ENCODE results near the gene CRMP1.
"Not testable (repeated sequence)": the region's sequence is repeated elsewhere in the genome, so short reads cannot be mapped to it uniquely, and the experiment has no call there.

Gene CRMP1

DNA sequence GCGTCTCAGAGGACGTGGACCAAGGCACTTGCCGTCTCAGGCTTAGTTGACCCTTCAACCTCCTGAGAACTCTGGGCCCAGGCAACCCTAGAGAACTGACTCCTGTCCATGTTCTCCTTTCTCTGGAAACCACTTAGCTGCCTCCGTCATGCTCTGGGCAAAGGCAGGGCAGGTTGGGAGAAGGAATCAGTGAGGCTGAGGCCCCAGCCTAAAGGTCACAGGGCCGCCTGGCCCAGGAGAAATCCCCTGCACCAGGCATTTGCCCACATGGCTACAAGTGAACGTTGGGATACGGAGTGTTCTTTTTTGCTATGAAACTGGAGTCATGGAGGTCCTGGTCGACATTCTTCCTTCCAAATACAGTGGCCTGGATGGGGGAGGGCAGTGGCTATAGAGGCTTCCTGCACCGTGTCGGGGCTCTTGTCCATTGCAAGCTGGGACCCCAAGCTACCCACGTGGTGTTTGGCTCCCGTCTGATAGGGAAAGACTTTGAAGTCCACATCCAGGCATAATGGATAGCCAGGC is 76.0 kb downstream of the CRMP1 start:
- no peak for DNase-seq

DNA sequence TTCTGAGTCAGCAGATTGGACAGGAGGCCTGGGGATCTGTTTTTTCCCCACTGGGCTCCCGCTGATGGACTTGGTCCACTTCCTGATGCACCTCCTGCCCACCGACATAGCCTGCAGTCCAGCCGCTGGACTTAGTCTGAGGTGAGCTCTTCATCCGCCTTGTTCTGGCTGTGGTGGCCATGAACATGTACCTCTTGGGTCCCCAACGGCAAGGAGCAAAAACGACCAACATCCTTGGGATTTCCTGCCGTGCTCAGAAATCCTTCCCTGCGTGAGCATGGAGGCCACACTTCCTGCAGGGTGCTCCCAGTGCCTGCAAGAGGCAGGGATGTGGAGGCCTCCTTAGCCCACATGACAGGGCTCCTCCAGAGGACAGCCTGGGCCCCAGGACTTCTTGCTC is 76.8 kb downstream of the CRMP1 start:
- DNase-seq = no peak

DNA sequence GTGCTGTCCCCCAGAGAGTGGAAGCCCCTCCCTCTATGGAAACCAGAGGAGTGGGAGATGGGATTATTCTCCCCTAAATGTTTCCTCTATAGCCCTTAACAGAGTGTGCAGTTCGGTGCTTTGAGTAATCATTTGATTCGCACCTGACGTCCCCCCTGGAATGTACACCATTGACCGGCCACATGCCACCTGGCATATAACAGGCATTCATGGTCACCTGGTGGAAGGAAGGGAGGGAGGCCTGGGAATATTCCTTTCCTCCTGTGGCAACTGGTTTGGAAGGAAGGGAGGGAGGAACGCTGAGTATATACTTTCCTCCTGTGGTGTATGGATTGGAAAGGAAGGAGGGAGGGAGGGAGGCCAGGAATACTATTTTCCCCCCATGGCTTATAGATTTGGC is 77.2 kb downstream of the CRMP1 start:
- no peak for DNase-seq

DNA sequence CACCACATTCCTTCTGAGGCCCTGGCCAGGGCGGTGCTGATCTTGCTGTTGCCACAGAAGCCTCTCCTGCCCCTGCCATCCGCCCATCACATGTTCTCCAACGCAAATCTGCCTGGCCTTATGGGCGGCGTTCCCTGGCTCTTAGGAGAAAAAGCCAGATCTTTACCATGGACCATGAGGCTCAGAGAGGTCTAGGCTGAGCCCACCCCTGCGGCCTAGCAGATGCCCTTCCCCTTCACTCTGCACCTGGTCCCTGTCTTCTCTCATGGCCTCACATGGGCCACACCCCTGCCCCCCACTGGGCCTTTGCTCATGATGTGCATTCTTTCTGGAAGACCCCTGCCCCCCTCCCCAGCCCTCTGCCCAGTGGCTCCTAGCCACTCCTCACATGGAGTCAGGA is 78.5 kb downstream of the CRMP1 start:
- DNase-seq = no peak

DNA sequence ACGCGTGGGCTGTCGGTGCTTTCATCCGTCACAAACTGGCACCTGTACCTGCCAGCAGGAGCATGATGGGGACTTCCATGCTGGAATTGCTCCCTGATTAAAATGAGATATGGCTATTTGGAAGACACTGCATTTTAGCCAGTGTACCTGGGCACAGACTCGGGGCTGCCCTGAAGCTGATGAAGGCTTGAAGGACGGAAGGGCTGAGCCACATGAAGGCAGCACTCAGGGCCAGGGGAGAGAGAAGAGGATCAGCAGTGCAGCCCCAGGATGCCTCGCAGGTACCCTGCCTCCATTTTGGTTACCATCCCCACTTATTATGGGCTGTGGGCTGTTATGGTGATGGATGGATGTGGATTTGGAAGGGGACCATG is 79.0 kb downstream of the CRMP1 start:
- DNase-seq = no peak

DNA sequence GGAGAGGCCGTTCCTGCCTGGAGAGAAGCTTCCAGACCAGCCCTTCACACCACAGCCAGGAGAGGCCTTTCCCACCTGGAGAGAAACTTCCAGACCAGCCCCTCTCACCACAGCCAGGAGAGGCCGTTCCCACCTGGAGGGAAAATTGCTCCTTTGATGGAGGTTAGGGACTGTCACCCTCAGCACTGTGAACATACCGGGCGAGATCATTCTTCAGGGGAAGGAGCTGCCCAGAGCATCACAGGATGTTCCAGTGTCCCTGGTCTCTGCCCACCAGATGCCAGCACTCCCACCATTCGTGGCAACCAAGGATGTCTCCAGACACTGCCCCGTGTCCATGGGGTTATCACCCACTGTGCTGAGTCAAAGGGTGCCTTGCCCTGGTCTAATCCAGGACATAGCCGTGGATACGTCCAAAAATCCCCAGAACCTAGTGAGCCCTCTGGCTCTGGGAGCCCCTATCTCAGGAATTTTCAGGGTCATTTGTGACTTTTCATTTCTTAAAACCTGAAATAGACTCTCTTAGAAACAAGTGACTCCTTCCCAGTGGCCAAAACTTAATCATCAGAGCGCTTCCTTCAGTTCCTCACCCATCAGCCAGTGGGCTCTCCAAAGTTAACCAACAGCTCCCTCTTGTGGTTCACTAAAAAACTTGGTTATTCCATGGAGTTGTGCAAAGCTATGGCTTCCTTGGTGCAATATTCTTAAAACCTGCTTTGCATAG is 80.2 kb downstream of the CRMP1 start:
- DNase-seq = no peak

DNA sequence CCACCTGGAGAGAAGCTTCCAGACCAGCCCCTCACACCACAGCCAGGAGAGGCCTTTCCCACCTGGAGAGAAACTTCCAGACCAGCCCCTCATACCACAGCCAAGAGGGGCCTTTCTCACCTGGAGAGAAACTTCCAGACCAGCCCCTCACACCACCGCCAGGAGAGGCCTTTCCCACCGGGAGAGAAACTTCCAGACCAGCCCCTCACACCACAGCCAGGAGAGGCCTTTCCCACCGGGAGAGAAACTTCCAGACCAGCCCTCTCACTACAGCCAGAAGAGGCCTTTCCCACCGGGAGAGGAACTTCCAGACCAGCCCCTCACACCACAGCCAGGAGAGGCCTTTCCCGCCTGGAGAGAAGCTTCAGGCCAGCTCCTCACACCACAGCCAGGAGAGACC is 80.8 kb downstream of the CRMP1 start:
- not testable (repeated sequence) for DNase-seq

DNA sequence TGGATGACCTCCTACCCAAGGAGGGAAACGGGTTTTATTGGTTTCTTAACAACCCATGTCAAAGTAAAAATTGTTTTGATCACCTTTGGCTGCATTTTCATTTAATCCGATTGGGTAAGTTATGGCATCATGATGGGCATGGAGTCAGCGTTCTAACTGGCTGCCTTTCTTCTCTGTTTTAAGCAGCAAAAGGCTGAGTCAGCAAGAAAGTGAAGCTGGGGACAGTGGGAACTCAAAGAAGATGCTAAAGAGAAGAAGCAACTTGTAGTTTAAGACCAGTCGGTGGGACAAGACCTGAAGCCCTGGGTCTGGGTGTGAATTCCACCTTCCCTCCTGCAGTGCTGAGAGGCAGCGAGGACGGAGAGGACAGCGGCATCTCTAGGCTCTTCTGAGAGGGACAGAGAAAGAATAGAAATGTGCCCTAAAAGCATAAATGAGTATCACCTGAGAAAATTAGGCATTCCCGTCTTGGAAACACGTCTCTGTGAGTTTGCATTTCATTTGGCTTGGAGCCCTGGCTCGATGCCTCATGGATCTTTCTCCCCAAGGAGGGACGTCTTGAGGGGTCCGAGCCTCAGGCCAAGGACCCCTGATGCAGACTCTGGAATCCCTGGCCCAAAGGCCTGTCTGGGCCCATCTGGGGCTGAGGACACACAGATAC is 82.0 kb downstream of the CRMP1 start:
- DNase-seq = no peak

DNA sequence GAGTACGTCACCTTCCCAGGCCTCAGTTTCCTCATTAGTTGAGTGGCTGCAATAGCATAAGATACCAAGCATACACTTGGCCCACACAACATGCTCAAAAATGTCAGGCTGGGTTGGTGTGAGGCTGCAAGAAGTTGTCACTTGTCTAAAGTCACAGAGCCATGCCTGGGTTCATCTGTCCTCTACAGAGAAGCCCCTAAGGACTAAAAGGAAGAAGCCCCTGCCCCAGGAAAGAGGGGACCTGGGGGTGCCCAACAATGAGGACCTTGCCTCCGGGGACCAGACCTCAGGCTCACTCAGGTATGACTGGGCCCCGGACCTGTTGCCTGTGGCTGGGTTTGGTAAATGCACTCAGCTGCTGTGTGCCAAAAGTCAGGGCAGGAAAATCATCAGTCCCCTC is 82.7 kb downstream of the CRMP1 start:
- no peak for DNase-seq

DNA sequence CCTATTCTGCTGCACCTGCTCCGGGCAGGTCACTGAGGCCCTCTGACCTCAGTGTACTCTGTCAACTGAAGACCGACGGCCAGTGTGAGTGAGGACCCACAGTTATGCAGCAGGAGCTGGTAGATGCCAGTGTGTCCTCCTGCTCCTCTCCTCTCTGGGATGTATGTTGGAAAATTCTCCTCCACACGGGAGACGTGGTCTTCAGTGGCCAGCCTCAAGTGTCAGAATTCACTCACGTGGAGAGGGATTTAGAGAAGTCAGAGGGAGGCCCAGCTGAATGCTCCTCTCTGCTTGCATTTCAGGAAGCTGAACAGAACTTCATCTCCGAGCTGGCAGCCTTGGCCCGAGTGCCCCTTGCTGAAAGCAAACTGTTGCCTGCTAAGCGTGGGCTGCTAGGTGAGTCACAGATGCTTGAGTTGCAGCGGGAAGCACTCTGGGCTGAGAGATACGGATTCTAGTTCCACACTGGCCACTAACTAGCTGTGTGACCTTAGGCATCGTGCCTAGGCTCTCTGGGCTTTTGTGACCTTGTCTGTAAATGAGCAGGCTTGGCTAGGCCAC is 83.6 kb downstream of the CRMP1 start:
- no peak for DNase-seq

DNA sequence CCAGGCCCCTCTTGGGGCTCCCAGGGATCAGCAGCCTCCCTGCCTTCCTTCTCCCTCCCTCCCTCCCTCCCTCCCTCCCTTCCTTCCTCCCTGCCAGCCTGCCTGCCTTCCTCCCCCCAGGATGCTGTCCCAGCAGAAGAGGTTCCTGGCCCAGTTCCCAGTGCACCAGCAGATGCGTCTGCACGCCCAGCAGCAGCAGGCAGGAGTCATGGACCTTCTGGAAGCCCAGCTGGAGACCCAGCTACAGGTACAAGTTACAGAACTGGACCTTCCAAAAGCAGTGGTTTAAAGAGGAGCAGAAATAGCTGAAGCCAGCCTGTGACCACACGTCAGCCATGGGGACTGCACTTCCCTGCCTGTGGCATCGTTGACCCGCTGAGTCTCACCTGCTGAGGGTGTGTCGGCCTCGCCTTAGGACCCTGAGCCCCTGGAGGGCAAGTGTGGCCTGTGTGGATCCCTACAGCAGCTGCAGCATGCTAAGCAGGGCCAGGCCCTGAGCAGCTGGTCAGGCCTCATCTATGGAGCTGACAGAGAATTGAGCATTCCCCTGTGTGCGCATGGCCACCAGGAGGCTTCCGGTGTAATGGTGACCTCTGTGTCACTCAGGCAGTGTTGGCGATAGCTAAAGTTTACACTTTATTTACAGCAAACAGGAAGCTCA is 84.7 kb downstream of the CRMP1 start:
- DNase-seq = no peak

DNA sequence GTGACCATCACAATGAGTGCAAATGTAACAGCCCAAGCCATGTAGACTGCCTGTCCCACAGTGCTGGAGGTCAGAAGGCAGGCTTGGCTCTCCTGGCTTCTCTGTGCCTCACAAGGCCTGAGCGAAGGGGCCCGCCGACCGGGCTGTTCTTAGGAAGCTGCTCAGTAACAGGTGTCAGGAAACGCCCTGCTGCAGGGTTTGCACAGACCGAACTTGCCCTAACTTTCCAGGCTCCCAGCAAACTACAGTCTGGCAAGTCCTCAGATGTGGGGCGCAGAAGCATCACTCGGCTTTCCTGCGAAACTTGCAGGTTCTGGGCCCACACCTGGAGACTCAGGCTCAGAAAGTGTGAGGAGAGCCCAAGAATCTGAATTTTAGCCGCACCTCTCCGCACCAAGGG is 87.6 kb downstream of the CRMP1 start:
- no peak for DNase-seq

DNA sequence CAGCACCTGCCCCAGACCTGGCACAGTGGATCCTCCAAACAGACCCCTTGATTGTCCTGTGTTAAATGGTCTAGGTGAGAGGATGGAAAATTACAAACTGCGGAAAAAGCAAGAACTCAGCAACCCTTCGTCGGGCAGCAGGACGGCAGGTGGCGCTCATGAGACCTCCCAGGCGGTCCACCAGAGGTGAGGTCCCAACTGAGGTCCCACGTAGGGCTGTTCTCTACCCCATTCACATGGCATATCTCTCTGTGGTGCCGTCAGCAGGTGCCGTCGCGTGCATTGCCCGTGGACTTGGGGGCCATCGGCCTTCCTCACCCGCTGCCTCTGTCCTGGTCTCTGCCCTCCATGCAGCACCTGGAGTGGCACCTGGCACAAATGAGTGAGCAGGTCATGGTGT is 88.2 kb downstream of the CRMP1 start:
- no peak for DNase-seq

DNA sequence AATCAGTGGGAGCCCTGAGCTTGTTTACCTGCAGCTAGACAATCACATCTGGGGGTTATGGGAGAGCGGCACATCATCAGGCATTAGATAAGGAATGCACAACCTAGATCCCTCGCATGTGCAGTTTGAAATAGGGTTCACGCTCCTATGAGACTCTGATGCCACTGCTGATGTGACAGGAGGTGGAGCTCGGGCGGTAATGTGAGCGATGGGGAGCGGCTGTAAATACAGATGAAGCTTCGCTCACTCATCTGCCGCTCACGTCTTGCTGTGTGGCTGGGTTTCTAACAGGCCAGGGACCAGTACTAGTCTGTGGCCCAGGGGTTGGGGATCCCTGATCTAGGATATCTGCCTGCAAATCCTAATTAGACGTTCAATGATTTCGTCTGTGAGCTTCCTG is 90.3 kb downstream of the CRMP1 start:
- no peak for DNase-seq

DNA sequence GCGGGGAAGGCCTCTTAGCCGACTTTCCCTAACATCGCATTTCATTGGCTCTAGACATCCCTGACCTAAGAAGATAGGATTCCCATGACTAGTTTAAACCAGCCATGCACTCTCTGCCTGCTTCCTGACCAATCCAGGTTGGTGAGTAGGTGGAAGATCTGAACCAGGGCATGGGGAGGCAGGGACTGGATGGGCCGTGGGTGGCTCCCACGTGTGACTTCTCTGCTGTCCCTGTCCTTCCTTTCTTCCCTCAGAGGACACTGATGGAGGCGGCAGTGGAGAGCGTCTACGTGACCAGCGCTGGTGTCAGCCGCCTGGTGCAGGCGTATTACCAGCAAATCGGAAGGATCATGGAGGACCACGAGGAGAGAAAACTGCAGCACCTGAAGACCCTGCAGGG is 91.2 kb downstream of the CRMP1 start:
- DNase-seq = no peak

DNA sequence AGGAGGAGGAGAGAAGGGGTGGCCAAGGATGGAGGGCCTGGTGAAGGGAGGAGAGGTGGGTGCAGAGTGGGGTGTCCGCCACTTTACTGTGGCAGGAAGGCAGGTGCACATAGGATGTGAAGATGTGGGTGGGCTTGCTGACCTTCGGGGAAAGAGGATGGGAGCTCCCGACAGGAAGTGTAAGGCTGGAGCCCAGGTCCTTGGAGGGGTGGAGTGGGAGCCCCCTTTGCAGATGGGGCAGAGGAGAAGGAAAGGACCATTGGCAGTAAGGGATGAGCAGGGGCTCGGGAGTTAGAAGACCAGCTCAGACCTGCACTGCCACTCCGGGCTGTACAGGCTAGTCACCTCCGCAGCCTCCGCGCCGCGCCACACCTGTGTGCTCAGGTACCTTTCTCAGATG is 92.4 kb downstream of the CRMP1 start:
- no peak for DNase-seq

DNA sequence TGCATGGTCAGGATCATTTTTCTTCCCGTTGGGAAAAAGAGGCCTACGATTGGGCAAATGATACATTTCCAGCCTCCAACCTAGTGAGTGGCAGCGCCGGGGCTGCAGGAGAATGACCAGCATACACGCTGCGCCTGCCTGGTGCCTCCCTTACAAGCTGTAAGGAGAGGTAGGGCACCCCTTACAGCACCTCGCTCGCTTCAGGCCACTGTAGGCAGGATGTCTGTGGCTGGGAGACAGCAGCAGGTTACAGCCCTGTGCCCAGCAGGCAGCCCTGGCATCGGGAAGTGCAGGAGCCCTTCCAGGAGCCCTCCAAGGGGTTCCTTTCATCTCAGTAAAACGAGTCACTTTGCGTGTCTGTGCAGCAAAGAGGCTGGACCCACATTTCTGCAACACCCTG is 93.5 kb downstream of the CRMP1 start:
- DNase-seq = no peak

DNA sequence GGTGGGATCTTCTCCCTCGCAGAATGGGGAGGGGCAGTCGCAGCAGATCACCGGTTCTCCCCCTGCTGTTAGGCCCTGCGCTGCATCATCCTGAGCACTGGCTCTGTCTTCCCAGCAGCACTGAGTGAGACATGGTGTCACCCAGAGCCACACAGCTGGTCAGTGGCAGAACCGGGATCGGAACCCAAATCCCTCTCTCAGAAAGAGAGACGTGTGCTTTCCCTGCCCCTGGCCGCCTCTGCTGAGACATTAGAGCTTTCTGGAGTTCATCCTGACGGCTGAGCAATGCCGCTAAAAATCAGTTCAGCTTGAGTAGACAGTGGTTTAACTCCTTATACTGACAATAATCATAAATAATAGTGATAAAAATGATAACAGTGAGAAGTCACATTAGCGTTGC is 93.9 kb downstream of the CRMP1 start:
- DNase-seq = no peak

DNA sequence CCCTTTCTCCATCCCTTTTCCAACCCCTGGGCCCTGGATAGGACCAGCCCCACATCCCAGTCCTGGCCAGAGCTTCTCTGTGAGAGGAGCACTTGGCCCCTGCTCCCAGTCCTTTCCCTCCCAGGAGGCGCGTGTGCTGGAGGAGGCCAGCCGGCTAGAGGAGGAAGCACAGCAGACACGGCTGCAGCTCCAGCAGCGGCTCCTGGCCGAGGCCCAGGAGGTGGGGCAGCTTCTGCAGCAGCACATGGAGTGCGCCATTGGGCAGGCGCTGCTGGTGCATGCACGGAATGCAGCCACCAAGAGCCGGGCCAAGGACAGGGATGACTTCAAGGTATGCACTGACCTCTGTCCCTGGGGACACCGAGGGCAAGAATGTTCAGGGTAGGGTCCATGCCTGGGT is 94.4 kb downstream of the CRMP1 start:
- DNase-seq = no peak

DNA sequence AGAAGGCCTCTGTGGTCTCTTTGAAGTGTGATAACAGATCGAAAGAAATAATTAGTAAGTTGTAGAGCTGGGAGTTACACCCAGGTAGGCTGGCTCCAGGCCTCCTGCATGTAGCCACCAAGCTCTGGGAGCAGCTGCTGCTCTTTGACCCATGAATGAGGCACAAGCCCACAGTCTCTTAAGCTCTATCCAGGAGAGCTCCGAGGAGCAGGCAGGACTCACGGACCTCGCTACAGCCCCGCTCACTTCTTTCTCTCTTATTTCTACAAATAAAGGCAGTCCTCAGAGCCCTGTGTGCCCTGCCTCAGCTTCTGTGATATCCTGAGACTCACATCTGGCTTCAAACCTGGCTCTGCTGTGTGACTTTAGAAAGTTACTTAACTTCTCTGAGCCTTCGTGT is 95.0 kb downstream of the CRMP1 start:
- no peak for DNase-seq

DNA sequence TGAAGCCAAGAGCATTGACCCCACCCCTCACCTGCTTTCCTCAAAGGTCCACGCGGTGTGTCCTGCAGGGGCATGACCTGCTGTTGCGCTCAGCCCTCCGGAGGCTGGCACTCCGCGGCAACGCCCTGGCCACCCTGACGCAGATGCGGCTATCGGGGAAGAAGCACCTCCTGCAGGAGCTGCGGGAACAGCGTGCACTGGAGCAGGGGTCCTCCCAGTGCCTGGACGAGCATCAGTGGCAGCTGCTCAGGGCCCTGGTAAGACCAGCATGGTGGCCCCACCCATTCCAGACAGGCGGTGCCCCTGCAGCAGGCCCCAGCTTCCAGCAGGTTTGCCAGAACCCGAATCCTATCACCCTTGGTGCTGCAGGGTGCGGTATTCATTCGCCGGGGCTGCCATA is 95.9 kb downstream of the CRMP1 start:
- DNase-seq = no peak

DNA sequence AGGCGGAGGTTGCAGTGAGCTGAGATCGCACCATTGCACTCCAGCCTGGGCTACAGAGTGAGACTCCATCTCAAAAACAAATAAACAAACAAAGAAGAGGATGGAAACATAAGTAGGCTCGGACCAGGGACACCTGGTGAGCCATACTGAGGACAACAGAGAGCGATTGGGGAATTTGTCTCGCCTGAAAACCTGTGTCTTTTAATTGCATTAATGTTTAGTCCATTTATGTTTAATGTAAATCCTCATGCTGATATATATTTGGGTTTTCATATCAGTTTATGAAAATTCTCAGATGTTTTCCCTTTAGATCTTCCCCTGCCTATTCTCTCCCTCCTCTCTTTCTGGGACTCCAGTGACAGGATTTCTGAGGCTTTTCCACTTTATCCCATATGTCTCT is 97.3 kb downstream of the CRMP1 start:
- DNase-seq = no peak

DNA sequence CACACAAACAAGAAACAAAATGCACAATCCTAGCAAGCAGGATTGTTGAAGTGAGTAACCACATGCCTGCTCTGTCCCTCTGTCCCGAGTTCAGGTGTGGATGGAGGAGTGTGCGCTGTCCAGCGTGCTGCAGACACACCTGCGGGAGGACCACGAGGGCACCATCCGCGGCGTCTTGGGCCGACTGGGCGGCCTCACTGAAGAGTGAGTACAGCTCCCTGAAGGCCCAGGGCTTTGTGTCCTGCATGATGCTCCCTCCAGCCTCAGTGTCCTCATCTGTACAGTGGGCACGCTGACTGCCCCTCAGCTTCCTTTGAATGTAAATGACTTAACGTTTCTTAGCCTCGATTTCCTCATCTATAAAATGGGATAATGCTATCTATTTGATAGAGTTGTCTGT is 99.4 kb downstream of the CRMP1 start:
- no peak for DNase-seq

DNA sequence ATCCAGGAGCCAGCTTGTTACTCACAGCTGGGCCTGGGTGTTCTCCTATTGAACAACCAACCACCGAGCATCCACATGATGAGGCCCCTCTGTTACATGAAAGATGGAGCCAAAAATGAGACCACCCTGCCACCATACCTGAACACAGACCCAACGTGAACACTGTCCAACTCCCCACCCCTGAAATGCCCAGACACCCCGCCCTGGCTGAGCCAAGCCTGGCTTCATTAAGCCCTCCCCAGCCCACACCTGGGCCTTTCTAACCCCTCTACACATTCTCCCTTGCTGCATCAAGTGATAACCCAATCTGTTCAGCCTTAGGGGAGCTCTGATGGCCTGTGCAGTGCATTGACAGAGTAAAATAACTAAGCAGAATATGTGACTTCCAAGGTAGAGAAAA is 101.2 kb downstream of the CRMP1 start:
- DNase-seq = no peak

All from activated gamma-delta T cell treated with Interleukin-2 at 50 U/mL for 16 hours (primary cell).